Neural cell (in vitro differentiated cells): ENCODE results near the gene SOS1.

Source experiments
- EP300 ChIP-seq: fragments of 450-650 bp; conservative IDR thresholded peaks from 2 replicates; pipeline ENCODE4 v1.6.1; 2014; ENCODE audit warnings: antibody characterized with exemption, mild to moderate bottlenecking, moderate library complexity; ENCODE audit not compliant: poor library complexity, severe bottlenecking
- EZH2 ChIP-seq: fragments of 200-600, 300-800 bp; shearing (Covaris generic), sonication (generic); IDR thresholded peaks from 2 replicates; pipeline ENCODE4 v1.6.1; 2014; ENCODE audit warnings: antibody characterized with exemption, low read length, borderline replicate concordance, mild to moderate bottlenecking; ENCODE audit not compliant: insufficient read depth, poor library complexity, severe bottlenecking
- MXI1 ChIP-seq: fragments of 450-650 bp; conservative IDR thresholded peaks from 2 replicates; pipeline ENCODE4 v1.6.1; 2014; ENCODE audit warnings: antibody characterized with exemption, mild to moderate bottlenecking; ENCODE audit not compliant: poor library complexity, severe bottlenecking
- POLR2AphosphoS5 ChIP-seq: IDR thresholded peaks from 2 replicates; pipeline ENCODE4 v1.6.1; 2012
- TF ChIP-seq, protein P1 (sequence below): fragments of 450-650 bp; IDR thresholded peaks from 2 replicates; pipeline ENCODE4 v1.5.1; 2014; ENCODE audit warnings: antibody characterized with exemption, mild to moderate bottlenecking, moderate library complexity; ENCODE audit not compliant: poor library complexity, severe bottlenecking
- TF ChIP-seq, protein P2 (sequence below): IDR thresholded peaks from 2 replicates; pipeline ENCODE4 v1.6.1; 2012; ENCODE audit warnings: borderline replicate concordance

DNA sequence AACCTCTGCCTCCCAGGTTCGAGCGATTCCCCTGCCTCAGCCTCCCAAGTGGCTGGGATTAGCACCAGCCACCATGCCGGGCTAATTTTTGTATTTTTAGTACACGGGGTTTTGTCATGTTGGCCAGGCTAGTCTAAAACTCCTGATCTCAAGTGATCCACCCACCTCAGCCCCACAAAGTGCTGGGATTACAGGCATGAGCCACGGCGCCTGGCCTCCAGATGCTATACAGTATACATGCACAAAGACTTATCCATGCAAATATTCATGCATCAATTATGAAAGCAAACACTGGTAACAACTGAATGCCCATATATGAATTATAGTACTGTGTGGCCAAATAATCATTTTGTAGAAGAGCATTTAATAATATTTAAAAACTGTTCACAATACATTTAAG lies 36.0 kb upstream of the SOS1 start:
- TF ChIP-seq, protein P1, sequence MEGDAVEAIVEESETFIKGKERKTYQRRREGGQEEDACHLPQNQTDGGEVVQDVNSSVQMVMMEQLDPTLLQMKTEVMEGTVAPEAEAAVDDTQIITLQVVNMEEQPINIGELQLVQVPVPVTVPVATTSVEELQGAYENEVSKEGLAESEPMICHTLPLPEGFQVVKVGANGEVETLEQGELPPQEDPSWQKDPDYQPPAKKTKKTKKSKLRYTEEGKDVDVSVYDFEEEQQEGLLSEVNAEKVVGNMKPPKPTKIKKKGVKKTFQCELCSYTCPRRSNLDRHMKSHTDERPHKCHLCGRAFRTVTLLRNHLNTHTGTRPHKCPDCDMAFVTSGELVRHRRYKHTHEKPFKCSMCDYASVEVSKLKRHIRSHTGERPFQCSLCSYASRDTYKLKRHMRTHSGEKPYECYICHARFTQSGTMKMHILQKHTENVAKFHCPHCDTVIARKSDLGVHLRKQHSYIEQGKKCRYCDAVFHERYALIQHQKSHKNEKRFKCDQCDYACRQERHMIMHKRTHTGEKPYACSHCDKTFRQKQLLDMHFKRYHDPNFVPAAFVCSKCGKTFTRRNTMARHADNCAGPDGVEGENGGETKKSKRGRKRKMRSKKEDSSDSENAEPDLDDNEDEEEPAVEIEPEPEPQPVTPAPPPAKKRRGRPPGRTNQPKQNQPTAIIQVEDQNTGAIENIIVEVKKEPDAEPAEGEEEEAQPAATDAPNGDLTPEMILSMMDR, result no peak
- TF ChIP-seq EZH2, result no peak
- no peak for TF ChIP-seq EP300
- no peak for TF ChIP-seq MXI1
- TF ChIP-seq, protein P2, sequence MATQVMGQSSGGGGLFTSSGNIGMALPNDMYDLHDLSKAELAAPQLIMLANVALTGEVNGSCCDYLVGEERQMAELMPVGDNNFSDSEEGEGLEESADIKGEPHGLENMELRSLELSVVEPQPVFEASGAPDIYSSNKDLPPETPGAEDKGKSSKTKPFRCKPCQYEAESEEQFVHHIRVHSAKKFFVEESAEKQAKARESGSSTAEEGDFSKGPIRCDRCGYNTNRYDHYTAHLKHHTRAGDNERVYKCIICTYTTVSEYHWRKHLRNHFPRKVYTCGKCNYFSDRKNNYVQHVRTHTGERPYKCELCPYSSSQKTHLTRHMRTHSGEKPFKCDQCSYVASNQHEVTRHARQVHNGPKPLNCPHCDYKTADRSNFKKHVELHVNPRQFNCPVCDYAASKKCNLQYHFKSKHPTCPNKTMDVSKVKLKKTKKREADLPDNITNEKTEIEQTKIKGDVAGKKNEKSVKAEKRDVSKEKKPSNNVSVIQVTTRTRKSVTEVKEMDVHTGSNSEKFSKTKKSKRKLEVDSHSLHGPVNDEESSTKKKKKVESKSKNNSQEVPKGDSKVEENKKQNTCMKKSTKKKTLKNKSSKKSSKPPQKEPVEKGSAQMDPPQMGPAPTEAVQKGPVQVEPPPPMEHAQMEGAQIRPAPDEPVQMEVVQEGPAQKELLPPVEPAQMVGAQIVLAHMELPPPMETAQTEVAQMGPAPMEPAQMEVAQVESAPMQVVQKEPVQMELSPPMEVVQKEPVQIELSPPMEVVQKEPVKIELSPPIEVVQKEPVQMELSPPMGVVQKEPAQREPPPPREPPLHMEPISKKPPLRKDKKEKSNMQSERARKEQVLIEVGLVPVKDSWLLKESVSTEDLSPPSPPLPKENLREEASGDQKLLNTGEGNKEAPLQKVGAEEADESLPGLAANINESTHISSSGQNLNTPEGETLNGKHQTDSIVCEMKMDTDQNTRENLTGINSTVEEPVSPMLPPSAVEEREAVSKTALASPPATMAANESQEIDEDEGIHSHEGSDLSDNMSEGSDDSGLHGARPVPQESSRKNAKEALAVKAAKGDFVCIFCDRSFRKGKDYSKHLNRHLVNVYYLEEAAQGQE, result no peak
- no peak for TF ChIP-seq POLR2AphosphoS5
